Smooth muscle cell (in vitro differentiated cells): ENCODE measurements around the gene TRMT10B. TPM values are rescaled to one million over a fixed set of nuclear protein-coding genes. Genes with fewer than 3 reads are reported as not detected.
"Not testable (repeated sequence)": the region's sequence is repeated elsewhere in the genome, so short reads cannot be mapped to it uniquely, and the experiment has no call there.

Experiments used
- DNase-seq: peaks from one replicate; lab custom pipeline; 2025; ENCODE audit not compliant: unreplicated experiment; lab: John Stamatoyannopoulos, UW
- H2AFZ ChIP-seq: fragments of 200-600 bp; sonication (generic); 2 replicates; pipeline ENCODE4 v1.6.0; 2016; ENCODE audit warnings: antibody characterized with exemption, low read depth, mild to moderate bottlenecking
- H3F3A ChIP-seq: fragments of 200-600 bp; sonication (generic); 2 replicates; pipeline ENCODE4 v1.6.0; 2017; ENCODE audit warnings: antibody characterized with exemption, low read depth
- H3K27ac ChIP-seq: fragments of 200-600 bp; sonication (generic); 2 replicates; pipeline ENCODE4 v1.5.1; 2016; ENCODE audit warnings: low read depth, mild to moderate bottlenecking
- H3K27me3 ChIP-seq: fragments of 200-600 bp; sonication (generic); 2 replicates; pipeline ENCODE4 v1.6.1; 2016; ENCODE audit warnings: low read depth, mild to moderate bottlenecking
- H3K36me3 ChIP-seq: fragments of 200-600 bp; sonication (generic); 2 replicates; pipeline ENCODE4 v1.5.1; 2016; ENCODE audit warnings: low read depth
- H3K4me1 ChIP-seq: fragments of 200-600 bp; sonication (generic); 2 replicates; pipeline ENCODE4 v1.5.1; 2016; ENCODE audit warnings: low read depth
- H3K4me2 ChIP-seq: fragments of 200-600 bp; sonication (generic); 2 replicates; pipeline ENCODE4 v1.6.0; 2016; ENCODE audit warnings: mild to moderate bottlenecking
- H3K4me3 ChIP-seq: fragments of 200-600 bp; sonication (generic); 2 replicates; pipeline ENCODE4 v1.5.1; 2016; ENCODE audit warnings: mild to moderate bottlenecking
- H3K79me2 ChIP-seq: fragments of 200-600 bp; sonication (generic); 2 replicates; pipeline ENCODE4 v1.6.0; 2016; ENCODE audit warnings: low read depth, mild to moderate bottlenecking
- H3K9ac ChIP-seq: fragments of 200-600 bp; sonication (generic); 2 replicates; pipeline ENCODE4 v1.6.0; 2016; ENCODE audit warnings: low read depth
- H3K9me3 ChIP-seq: fragments of 200-600 bp; sonication (generic); replicated peaks from 2 replicates; pipeline ENCODE4 v1.5.1; 2016; ENCODE audit warnings: low read depth
- H4K20me1 ChIP-seq: fragments of 200-600 bp; sonication (generic); 2 replicates; pipeline ENCODE4 v1.6.0; 2016; ENCODE audit warnings: low read depth
- CTCF ChIP-seq: fragments of 200-600 bp; sonication (generic); IDR thresholded peaks from 2 replicates; pipeline ENCODE4 v1.5.1; 2017; ENCODE audit warnings: borderline replicate concordance, mild to moderate bottlenecking, antibody characterized with exemption; ENCODE audit not compliant: insufficient read depth, poor library complexity, severe bottlenecking
- WGBS: methylation state at CpG from one replicate; pipeline ENCODE4 v1.1.7; 2016; ENCODE audit warnings: low lambda C conversion rate; 5-methylcytosine and 5-hydroxymethylcytosine counted together
- polyA plus RNA-seq: library from polyadenylated mRNA; unstranded; fragments of >200 nt; fragmentation: Nextera tagmentation; extraction: Ambion mirVana; gene quantifications from 2 replicates; pipeline ENCODE4 v1.2.1, GENCODE V29; 2016
- total RNA-seq: library from RNA; depleted of rRNA; stranded (reverse); fragments of >200 nt; gene quantifications from 2 replicates; pipeline ENCODE4 v1.2.3, GENCODE V29; 2014

TRMT10B gene
- total and polyA plus RNA-seq, 2 experiments from 2014 or later = 2.7 to 6.4 TPM

- H3K9ac ChIP-seq = no peak overlapping the region
- no peak overlapping the region for H3K4me3 ChIP-seq
- H3K79me2 ChIP-seq = peaks cover 94% of the 10 kb centered on the region
- no peaks in the 10 kb centered on the region for H3F3A ChIP-seq
- H3K36me3 ChIP-seq = no peaks in the 10 kb centered on the region
- 95% methylated on average over 5 of the region's 5 CpGs for WGBS
- no peak for TF ChIP-seq CTCF
- no peak for DNase-seq
- H3K27me3 ChIP-seq = no peaks in the 10 kb centered on the region
- H3K9me3 ChIP-seq = no peaks in the 10 kb centered on the region
- no peak overlapping the region for H2AFZ ChIP-seq
- no peak overlapping the region for H3K4me2 ChIP-seq
- no peaks in the 10 kb centered on the region for H3K4me1 ChIP-seq
- no peak overlapping the region for H3K27ac ChIP-seq
- peaks cover 90% of the 10 kb centered on the region for H4K20me1 ChIP-seq
Measured at GRCh38 chr9:37812773-37813379, 59.3 kb downstream of the TRMT10B start.

GRCh38 chr9:37818849-37819248 is 65.2 kb downstream of the TRMT10B start:
- H3K4me2 ChIP-seq = no peak overlapping the region
- H3K36me3 ChIP-seq = peaks cover 28% of the 10 kb centered on the region
- H3K79me2 ChIP-seq = peaks cover 50% of the 10 kb centered on the region
- H4K20me1 ChIP-seq = peaks cover 64% of the 10 kb centered on the region
- no peaks in the 10 kb centered on the region for H3F3A ChIP-seq
- H3K9ac ChIP-seq = no peak overlapping the region
- no peak overlapping the region for H3K27ac ChIP-seq
- no peaks in the 10 kb centered on the region for H3K4me1 ChIP-seq
- TF ChIP-seq CTCF = no peak
- H3K4me3 ChIP-seq = no peak overlapping the region
- no peak overlapping the region for H2AFZ ChIP-seq
- H3K9me3 ChIP-seq = no peaks in the 10 kb centered on the region
- H3K27me3 ChIP-seq = no peaks in the 10 kb centered on the region
- DNase-seq = no peak
- WGBS = 98% methylated on average over 2 of the region's 2 CpGs

- Histone ChIP-seq H3K79me2 (peaks cover 37% of the 10 kb centered on the region), H3K4me2 (no peak overlapping the region), H2AFZ (no peak overlapping the region), H3K27me3 (no peaks in the 10 kb centered on the region), H3K27ac (no peak overlapping the region), H3K9ac (no peak overlapping the region), H3K36me3 (peaks cover 35% of the 10 kb centered on the region), H3K4me3 (no peak overlapping the region), H3K4me1 (no peaks in the 10 kb centered on the region), H3F3A (no peaks in the 10 kb centered on the region), H3K9me3 (no peaks in the 10 kb centered on the region), H4K20me1 (peaks cover 55% of the 10 kb centered on the region)
- TF ChIP-seq CTCF = no peak
- no peak for DNase-seq
- 96% methylated on average over 5 of the region's 5 CpGs for WGBS
Measured at GRCh38 chr9:37820142-37820541, 66.5 kb downstream of the TRMT10B start.

GRCh38 chr9:37825174-37825573 is 71.6 kb downstream of the TRMT10B start:
- peaks cover 10% of the 10 kb centered on the region for H3K79me2 ChIP-seq
- not testable (repeated sequence) for DNase-seq, H3F3A ChIP-seq, H2AFZ ChIP-seq, H3K4me3 ChIP-seq, H3K9me3 ChIP-seq, H3K27ac ChIP-seq, H3K9ac ChIP-seq, H3K4me1 ChIP-seq, H3K27me3 ChIP-seq, H3K4me2 ChIP-seq
- H3K36me3 ChIP-seq = peaks cover 30% of the 10 kb centered on the region
- 94% methylated on average over 2 of the region's 2 CpGs for WGBS
- H4K20me1 ChIP-seq = peaks cover 18% of the 10 kb centered on the region
